GM15510 (cell line): ENCODE data around the gene JAKMIP3.

Source experiments
- POLR2A ChIP-seq: IDR thresholded peaks from 3 replicates; pipeline ENCODE4 v1.6.1; 2011; ENCODE audit warnings: borderline replicate concordance; ENCODE audit not compliant: insufficient read length; ENCODE audit errors: extremely low read depth

JAKMIP3 gene

GRCh38 chr10:132069122-132069848 is 3.5 kb downstream of the JAKMIP3 start:
- TF ChIP-seq POLR2A = no peak

GRCh38 chr10:132069849-132070182 is 4.1 kb downstream of the JAKMIP3 start:
- TF ChIP-seq POLR2A = no peak

GRCh38 chr10:132070724-132071123 is 5.0 kb downstream of the JAKMIP3 start:
- no peak for TF ChIP-seq POLR2A

GRCh38 chr10:132071667-132072066 is 5.9 kb downstream of the JAKMIP3 start:
- TF ChIP-seq POLR2A = no peak

GRCh38 chr10:132075909-132076577 is 10.3 kb downstream of the JAKMIP3 start:
- no peak for TF ChIP-seq POLR2A

- no peak for TF ChIP-seq POLR2A
Observed at GRCh38 chr10:132076578-132077081, 10.9 kb downstream of the JAKMIP3 start.

- no peak for TF ChIP-seq POLR2A
Observed at GRCh38 chr10:132077091-132077490, 11.3 kb downstream of the JAKMIP3 start.

- TF ChIP-seq POLR2A = no peak
Observed at GRCh38 chr10:132078746-132079345, 13.1 kb downstream of the JAKMIP3 start.

- no peak for TF ChIP-seq POLR2A
Observed at GRCh38 chr10:132094581-132095234, 29.0 kb downstream of the JAKMIP3 start.

GRCh38 chr10:132095403-132096113 is 29.8 kb downstream of the JAKMIP3 start:
- TF ChIP-seq POLR2A = no peak

- TF ChIP-seq POLR2A = no peak
Observed at GRCh38 chr10:132096223-132096622, 30.5 kb downstream of the JAKMIP3 start.

- no peak for TF ChIP-seq POLR2A
Observed at GRCh38 chr10:132096863-132097478, 31.2 kb downstream of the JAKMIP3 start.

- no peak for TF ChIP-seq POLR2A
Observed at GRCh38 chr10:132097609-132098377, 32.0 kb downstream of the JAKMIP3 start.
